Testis (tissue), 3 donors: ENCODE measurements around the gene TEX44. TPM values are rescaled to one million over a fixed set of nuclear protein-coding genes. Genes with fewer than 3 reads are reported as not detected.

ENCODE experiments used
- DNase-seq: peaks from one replicate; pipeline ENCODE4 v3.0.0-alpha.2; 2019
- H3K27ac ChIP-seq, 2 donors: fragments of 200-600 bp; sonication (generic); one replicate each; pipeline ENCODE4 v1.5.1; 2019
- H3K27me3 ChIP-seq: fragments of 200-600 bp; sonication (generic); one replicate; pipeline ENCODE4 v1.5.1; 2019
- H3K36me3 ChIP-seq: fragments of 200-600 bp; sonication (generic); one replicate; pipeline ENCODE4 v1.5.1; 2017; ENCODE audit warnings: low read depth; ENCODE audit errors: missing control alignments
- H3K4me1 ChIP-seq: fragments of 200-600 bp; sonication (generic); one replicate; pipeline ENCODE4 v1.5.1; 2019
- H3K4me3 ChIP-seq, 2 donors: fragments of 200-600 bp; sonication (generic); one replicate each; pipeline ENCODE4 v1.5.1; 2017 to 2019
- H3K9me3 ChIP-seq: fragments of 200-600 bp; sonication (generic); one replicate; pipeline ENCODE4 v1.5.1; 2017
- POLR2A ChIP-seq: fragments of 450-650 bp; IDR thresholded peaks from one replicate; pipeline ENCODE4 v1.6.1; 2017; ENCODE audit warnings: antibody characterized with exemption, mild to moderate bottlenecking, moderate library complexity
- WGBS, 2 donors: methylation state at CpG; one replicate each; pipeline ENCODE4 v1.1.5; 2018; 5-methylcytosine and 5-hydroxymethylcytosine counted together
- intact Hi-C: fragments of 100-400 bp; cut with DNase I; formaldehyde crosslinking; loops from one replicate; pipeline ENCODE4 v1.15.1; 2023; ENCODE audit warnings: low total_unique reads
- polyA plus RNA-seq: library from polyadenylated mRNA; stranded (reverse); fragments of 350-450 nt; fragmentation: Illumina TruSeq; extraction: RNeasy Lipid Tissue Mini Kit (QIAGEN cat#74804); gene quantifications from one replicate; pipeline ENCODE4 v1.2.3, GENCODE V29; 2014; ENCODE audit warnings: low read depth, low replicate concordance; ENCODE audit not compliant: insufficient read depth
- total RNA-seq, 2 donors: library from RNA; depleted of rRNA; stranded (reverse); fragments of >200 nt; gene quantifications; one replicate each; pipeline ENCODE4 v1.2.3, GENCODE V29; 2016
- TF ChIP-seq, protein P1 (sequence below), 3 experiments: fragments of 450-650 bp in 2 of 3; fragments of 200-600 bp in 1 of 3; sonication (generic) in 1 of 3; IDR thresholded peaks; one replicate each; pipeline ENCODE4 v1.5.1; 2016 to 2019; ENCODE audit warnings: antibody characterized with exemption in 3 of 3, mild to moderate bottlenecking in 2 of 3, moderate library complexity in 1 of 3

TEX44 gene
- total and polyA plus RNA-seq, 3 donors from 2014 or later = 84.4 to 248 (median 166) TPM

DNA sequence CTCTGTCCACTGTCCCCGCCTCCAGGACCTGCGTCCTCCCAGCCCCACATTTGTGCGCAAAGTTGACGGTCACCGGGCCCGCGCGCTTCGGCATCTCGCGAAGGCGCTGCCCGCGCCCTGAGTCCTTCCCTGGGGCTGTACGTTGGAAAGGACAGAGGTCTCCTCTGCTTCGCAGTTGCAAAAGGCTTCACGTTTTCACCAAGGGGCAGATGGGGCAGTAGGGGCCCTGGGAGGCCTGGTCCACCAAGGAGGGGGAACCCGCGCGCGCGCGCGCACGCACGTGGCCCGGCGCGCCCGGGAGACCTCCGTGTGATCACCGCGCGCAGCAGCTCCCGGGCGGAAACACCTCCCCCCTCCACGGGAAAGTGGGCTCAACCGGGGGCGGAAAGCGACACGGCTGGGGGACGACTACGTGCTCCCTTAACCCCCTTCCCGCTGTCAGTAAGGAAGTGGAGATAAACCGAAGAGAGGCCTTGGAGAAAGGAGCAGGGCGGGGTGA lies 21.9 kb downstream of the TEX44 start:
- Histone ChIP-seq H3K4me1 (peaks cover 34% of the 10 kb centered on the region), H3K27ac (peak overlapping the region; percentile 85 to 86), H3K27me3 (no peaks in the 10 kb centered on the region), H3K9me3 (no peaks in the 10 kb centered on the region), H3K36me3 (no peaks in the 10 kb centered on the region), H3K4me3 (peak overlapping the region; percentile 46 to 59)
- peak; percentile 48 for DNase-seq
- TF ChIP-seq POLR2A = no peak
- TF ChIP-seq, protein P1, sequence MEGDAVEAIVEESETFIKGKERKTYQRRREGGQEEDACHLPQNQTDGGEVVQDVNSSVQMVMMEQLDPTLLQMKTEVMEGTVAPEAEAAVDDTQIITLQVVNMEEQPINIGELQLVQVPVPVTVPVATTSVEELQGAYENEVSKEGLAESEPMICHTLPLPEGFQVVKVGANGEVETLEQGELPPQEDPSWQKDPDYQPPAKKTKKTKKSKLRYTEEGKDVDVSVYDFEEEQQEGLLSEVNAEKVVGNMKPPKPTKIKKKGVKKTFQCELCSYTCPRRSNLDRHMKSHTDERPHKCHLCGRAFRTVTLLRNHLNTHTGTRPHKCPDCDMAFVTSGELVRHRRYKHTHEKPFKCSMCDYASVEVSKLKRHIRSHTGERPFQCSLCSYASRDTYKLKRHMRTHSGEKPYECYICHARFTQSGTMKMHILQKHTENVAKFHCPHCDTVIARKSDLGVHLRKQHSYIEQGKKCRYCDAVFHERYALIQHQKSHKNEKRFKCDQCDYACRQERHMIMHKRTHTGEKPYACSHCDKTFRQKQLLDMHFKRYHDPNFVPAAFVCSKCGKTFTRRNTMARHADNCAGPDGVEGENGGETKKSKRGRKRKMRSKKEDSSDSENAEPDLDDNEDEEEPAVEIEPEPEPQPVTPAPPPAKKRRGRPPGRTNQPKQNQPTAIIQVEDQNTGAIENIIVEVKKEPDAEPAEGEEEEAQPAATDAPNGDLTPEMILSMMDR (IDR thresholded peaks at IDR 0.05) = no peak
- intact Hi-C loops = loop anchor here (5.0 kb wide), 1 partner anchor 98 kb away; no protein-coding TSS in a partner anchor
- 2 to 7% methylated on average over 10 to 39 of the region's 46 CpGs for WGBS, 2 donors

DNA sequence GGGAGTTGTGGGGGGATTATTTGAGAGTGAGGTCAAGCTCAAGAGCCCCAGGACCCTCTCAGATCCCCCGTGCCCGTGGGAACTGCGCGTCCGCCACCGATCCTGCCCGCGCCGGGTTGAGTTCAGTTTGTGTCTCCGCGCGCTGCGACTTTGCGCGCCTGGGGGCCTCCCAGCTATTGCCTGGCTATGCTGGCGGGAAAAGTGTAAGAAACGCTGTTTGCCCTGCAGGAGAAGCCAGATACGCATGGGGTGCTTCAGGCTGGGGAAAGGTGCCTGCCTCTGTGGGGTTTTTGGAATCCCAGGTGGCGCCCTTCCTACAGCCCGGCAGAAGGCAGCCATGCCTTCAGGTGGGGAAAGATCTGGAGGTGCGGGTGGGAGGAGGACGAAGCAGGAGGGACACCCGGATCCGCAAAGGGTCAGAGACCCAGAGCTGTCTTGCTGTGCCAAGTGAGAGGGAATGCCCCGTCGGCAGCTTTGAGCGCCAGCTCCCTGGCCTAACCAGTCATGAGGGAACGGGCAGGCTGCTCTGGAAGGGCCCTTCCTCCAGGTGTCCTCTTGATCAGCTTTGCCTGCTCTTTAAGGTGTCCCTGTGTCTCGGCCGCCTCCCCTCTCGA lies 22.5 kb downstream of the TEX44 start:
- DNase-seq = no peak
- Histone ChIP-seq H3K9me3 (no peaks in the 10 kb centered on the region), H3K36me3 (no peaks in the 10 kb centered on the region), H3K4me1 (peaks cover 34% of the 10 kb centered on the region), H3K27me3 (no peaks in the 10 kb centered on the region), H3K27ac (peak overlapping the region; percentile 85 to 86), H3K4me3 (peak overlapping the region; percentile 46 to 59)
- 47 to 58% methylated on average over 18 to 31 of the region's 31 CpGs for WGBS, 2 donors
- intact Hi-C loops = no loop called here
- no peak for TF ChIP-seq POLR2A
- TF ChIP-seq, protein P1 (IDR thresholded peaks at IDR 0.05) = no peak

DNA sequence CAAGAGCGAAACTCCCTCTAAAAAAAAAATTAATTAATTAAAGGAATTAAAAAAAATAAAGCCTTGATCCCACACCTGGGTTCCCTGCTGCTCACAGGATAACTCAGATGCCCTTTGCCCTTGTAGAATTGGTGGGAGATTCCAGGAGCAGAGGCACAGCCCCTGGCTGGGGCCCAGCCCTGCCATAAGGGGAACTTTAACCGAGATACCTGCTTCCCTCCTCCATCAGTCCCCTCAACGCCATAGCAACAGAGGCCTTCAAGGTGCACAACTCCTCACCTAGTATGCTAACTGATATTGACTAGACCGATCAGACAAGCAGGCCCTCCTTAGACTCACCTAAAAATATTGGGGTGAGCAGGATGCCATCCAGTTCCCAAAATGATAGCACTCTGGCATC lies 23.6 kb downstream of the TEX44 start:
- Histone ChIP-seq H3K36me3 (no peaks in the 10 kb centered on the region), H3K27me3 (no peaks in the 10 kb centered on the region), H3K4me3 (no peak overlapping the region), H3K4me1 (peaks cover 39% of the 10 kb centered on the region), H3K9me3 (no peaks in the 10 kb centered on the region), H3K27ac (no peak overlapping the region)
- TF ChIP-seq, protein P1 (IDR thresholded peaks at IDR 0.05) = no peak
- TF ChIP-seq POLR2A = no peak
- DNase-seq = no peak
- intact Hi-C loops = no loop called here
- WGBS, 2 donors = 83% methylated on average over 4 of the region's 4 CpGs

DNA sequence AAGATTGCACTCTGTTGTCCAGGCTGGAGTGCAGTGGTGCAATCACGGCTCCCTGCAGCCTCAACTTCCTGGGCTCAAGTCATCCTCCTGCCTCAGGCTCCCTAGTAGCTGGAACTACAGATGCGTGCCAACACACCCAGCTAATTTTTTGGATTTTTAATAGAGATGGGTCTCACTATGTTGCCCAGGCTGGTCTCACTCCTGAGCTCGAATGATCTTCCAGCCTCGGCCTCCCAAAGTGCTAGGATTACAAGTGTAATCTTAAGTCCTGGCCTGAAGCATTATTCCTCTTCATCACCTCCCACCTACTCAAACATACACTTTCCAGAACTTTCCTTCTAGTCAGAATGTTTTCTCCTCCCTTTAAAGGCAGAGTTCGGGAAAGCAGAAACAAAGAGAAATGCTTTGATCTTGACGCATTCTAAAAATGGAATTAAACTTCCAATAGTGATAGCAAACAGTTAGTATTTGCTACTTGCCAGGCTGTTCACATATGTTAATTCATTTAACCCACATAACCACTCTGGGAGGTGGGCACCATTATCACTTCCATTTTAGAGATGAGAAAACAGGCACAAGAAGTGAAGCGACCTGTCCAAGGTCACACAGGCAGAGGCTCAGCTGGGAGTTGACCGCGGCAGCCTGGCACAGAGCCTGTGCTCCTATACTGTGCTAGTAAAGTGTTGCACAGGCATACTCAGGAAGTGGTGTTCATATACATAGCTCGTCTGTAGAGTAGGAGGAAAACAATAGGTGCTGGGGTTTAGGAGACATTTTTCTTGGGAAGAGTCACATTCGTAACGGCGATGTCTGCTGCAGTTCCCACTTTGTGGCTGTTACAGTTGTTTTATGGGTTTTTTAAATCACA lies 24.6 kb downstream of the TEX44 start:
- DNase-seq = no peak
- intact Hi-C loops = no loop called here
- no peak for TF ChIP-seq POLR2A
- TF ChIP-seq, protein P1 (IDR thresholded peaks at IDR 0.05) = no peak
- 62 to 68% methylated on average over 13 of the region's 13 CpGs for WGBS, 2 donors
- Histone ChIP-seq H3K4me3 (no peak overlapping the region), H3K4me1 (peaks cover 36% of the 10 kb centered on the region), H3K36me3 (no peaks in the 10 kb centered on the region), H3K27me3 (no peaks in the 10 kb centered on the region), H3K27ac (no peak overlapping the region), H3K9me3 (no peaks in the 10 kb centered on the region)
